HFFc6 (cell line): ENCODE results near the gene DR1. TPM values are rescaled to one million over a fixed set of nuclear protein-coding genes. Genes with fewer than 3 reads are reported as not detected.

Experiments
- DNase-seq: peaks from one replicate; pipeline ENCODE4 v3.0.0-alpha.2; 2018
- H3K27ac Mint-ChIP-seq: 2 replicates; pipeline ENCODE4 v1.8.0; 2020; ENCODE audit warnings: mild to moderate bottlenecking, mixed read lengths
- H3K27me3 Mint-ChIP-seq: 2 replicates; pipeline ENCODE4 v1.8.0; 2021; ENCODE audit warnings: mild to moderate bottlenecking, moderate library complexity, mixed read lengths; ENCODE audit not compliant: insufficient read depth
- H3K36me3 Mint-ChIP-seq: 2 replicates; pipeline ENCODE4 v1.8.0; 2021; ENCODE audit warnings: low read depth, mixed read lengths
- H3K4me1 Mint-ChIP-seq: 2 replicates; pipeline ENCODE4 v1.8.0; 2020; ENCODE audit warnings: low read depth, mixed read lengths
- H3K4me3 Mint-ChIP-seq: 2 replicates; pipeline ENCODE4 v1.8.0; 2020; ENCODE audit warnings: mild to moderate bottlenecking, moderate library complexity, mixed read lengths
- H3K9me3 Mint-ChIP-seq: 2 replicates; pipeline ENCODE4 v1.8.0; 2020; ENCODE audit warnings: mild to moderate bottlenecking, mixed read lengths
- CTCF ChIP-seq: fragments of 200-600 bp; sonication (generic); IDR thresholded peaks from 2 replicates; pipeline ENCODE4 v1.5.0; 2021; ENCODE audit warnings: antibody characterized with exemption, mild to moderate bottlenecking
- total RNA-seq, 6 experiments: library from RNA; stranded (reverse); fragmentation: NEBNext Ultra II Directional; extraction: Animal tissue kit (Norgen Biotek cat#: 25700); gene quantifications; 2 replicates in 1 of 6; 3 replicates in 5 of 6; pipeline ENCODE4 v1.2.3, GENCODE V29; 2021

DR1 gene
- total RNA-seq, 6 experiments from 2014 or later: 76.8 to 90.8 (median 83.1) TPM

- DNase-seq: no peak
- no peak for TF ChIP-seq CTCF
- H3K9me3 Mint-ChIP-seq: no peaks in the 10 kb centered on the region; the same call in 1 of the 2 replicates
Measured at GRCh38 chr1:93395195-93395594, 49.5 kb downstream of the DR1 start.

GRCh38 chr1:93399781-93400180 lies 54.1 kb downstream of the DR1 start:
- Mint-ChIP-seq H3K36me3 (no peaks in the 10 kb centered on the region), H3K4me1 (no peaks in the 10 kb centered on the region), H3K27me3 (peaks cover 11% of the 10 kb centered on the region), H3K9me3 (no peaks in the 10 kb centered on the region), H3K4me3 (no peak overlapping the region), H3K27ac (no peak overlapping the region)
- no peak for DNase-seq
- TF ChIP-seq CTCF: no peak

More at GRCh38 chr1:93395195-93395594, 49.5 kb downstream of the DR1 start:
- no peaks in the 10 kb centered on the region for H3K4me1 Mint-ChIP-seq
- H3K4me3 Mint-ChIP-seq: no peak overlapping the region
- no peak overlapping the region for H3K27ac Mint-ChIP-seq
- H3K27me3 Mint-ChIP-seq: peaks cover 3% of the 10 kb centered on the region; the same call in 1 of the 2 replicates
- no peaks in the 10 kb centered on the region for H3K36me3 Mint-ChIP-seq

- Mint-ChIP-seq H3K4me1 (no peaks in the 10 kb centered on the region), H3K27me3 (peaks cover 20% of the 10 kb centered on the region), H3K9me3 (peaks cover 25% of the 10 kb centered on the region), H3K4me3 (no peak overlapping the region), H3K36me3 (peaks cover 16% of the 10 kb centered on the region), H3K27ac (no peak overlapping the region)
- no peak for DNase-seq
- no peak for TF ChIP-seq CTCF
Measured at GRCh38 chr1:93408203-93408602, 62.5 kb downstream of the DR1 start.

- H3K36me3 Mint-ChIP-seq: peaks cover 16% of the 10 kb centered on the region
- no peak overlapping the region for H3K27ac Mint-ChIP-seq
- no peak for DNase-seq
- no peak for TF ChIP-seq CTCF
- peaks cover 15% of the 10 kb centered on the region for H3K27me3 Mint-ChIP-seq
- peaks cover 25% of the 10 kb centered on the region for H3K9me3 Mint-ChIP-seq
- H3K4me3 Mint-ChIP-seq: no peak overlapping the region
- peaks cover 7% of the 10 kb centered on the region; the same call in 1 of the 2 replicates for H3K4me1 Mint-ChIP-seq
Measured at GRCh38 chr1:93411000-93411399, 65.3 kb downstream of the DR1 start.

- 0 out of 2 replicates have a peak, but pooled peaks cover under 1% of the 10 kb centered on the region for H3K36me3 Mint-ChIP-seq
- H3K9me3 Mint-ChIP-seq: peaks cover 1% of the 10 kb centered on the region
- no peak for DNase-seq
- H3K4me3 Mint-ChIP-seq: no peak overlapping the region
- no peak overlapping the region for H3K27ac Mint-ChIP-seq
- no peak for TF ChIP-seq CTCF
- peaks cover 8% of the 10 kb centered on the region for H3K27me3 Mint-ChIP-seq
- H3K4me1 Mint-ChIP-seq: peaks cover 7% of the 10 kb centered on the region; the same call in 1 of the 2 replicates
Measured at GRCh38 chr1:93414749-93415148, 69.0 kb downstream of the DR1 start.

- TF ChIP-seq CTCF: no peak
- no peaks in the 10 kb centered on the region for H3K9me3 Mint-ChIP-seq
- H3K4me3 Mint-ChIP-seq: no peak overlapping the region
- H3K27ac Mint-ChIP-seq: no peak overlapping the region
- no peaks in the 10 kb centered on the region for H3K36me3 Mint-ChIP-seq
- peaks cover 7% of the 10 kb centered on the region; the same call in 1 of the 2 replicates for H3K4me1 Mint-ChIP-seq
- no peak for DNase-seq
- H3K27me3 Mint-ChIP-seq: peaks cover 8% of the 10 kb centered on the region
Measured at GRCh38 chr1:93415296-93415695, 69.6 kb downstream of the DR1 start.
